NCI-H2081 treated with DMSO at 0.1 percent for 48 hours (cell line): ENCODE measurements around the gene ZSCAN4.
A peak's percentile ranks its signal among the peaks of the same experiment; 100 is the strongest.

Source experiments
- DNase-seq: peaks from one replicate; lab custom pipeline; 2025; lab: John Stamatoyannopoulos, UW

The ZSCAN4 gene, protein sequence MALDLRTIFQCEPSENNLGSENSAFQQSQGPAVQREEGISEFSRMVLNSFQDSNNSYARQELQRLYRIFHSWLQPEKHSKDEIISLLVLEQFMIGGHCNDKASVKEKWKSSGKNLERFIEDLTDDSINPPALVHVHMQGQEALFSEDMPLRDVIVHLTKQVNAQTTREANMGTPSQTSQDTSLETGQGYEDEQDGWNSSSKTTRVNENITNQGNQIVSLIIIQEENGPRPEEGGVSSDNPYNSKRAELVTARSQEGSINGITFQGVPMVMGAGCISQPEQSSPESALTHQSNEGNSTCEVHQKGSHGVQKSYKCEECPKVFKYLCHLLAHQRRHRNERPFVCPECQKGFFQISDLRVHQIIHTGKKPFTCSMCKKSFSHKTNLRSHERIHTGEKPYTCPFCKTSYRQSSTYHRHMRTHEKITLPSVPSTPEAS

DNA sequence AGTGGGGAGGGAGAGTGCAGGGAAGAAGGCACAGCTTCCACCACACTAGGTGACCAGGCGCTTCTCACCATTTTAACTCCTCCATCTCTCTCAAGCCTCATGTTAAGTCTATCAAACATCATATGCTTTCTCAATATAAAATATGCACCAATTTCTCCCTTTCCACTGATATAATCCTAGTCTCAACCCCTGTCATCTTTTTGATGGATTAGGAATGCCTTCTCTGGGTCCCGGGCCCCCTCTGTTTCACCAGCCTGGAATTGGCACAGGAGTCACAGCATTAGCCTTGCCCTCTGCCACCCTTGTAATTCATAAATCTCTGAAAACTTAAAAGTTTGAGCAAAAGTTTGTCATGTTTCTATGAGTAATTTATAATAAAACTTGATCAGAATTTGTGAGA, at the start of gene ZSCAN4:
Gene ZSCAN4 (plus strand): TSS at position 301 of the 400 bp plus-strand sequence. CDS start 7,211 bp downstream, outside the sequence.
- no peak for DNase-seq

DNA sequence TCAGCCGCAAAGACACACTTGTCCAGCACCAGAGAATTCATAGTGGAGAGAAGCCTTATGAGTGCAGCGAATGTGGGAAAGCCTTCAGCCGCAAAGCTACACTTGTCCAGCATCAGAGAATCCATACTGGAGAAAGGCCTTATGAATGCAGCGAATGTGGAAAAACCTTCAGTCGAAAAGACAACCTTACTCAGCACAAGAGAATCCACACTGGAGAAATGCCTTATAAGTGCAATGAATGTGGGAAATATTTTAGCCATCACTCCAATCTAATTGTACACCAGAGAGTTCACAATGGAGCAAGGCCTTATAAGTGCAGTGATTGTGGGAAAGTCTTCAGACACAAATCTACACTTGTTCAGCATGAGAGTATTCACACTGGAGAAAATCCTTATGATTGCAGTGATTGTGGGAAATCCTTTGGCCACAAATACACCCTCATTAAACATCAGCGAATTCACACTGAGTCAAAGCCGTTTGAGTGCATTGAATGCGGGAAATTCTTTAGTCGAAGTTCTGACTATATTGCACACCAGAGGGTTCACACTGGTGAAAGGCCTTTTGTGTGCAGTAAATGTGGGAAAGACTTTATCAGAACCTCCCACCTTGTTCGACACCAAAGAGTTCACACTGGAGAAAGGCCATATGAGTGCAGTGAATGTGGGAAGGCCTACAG, 47.9 kb upstream of the ZSCAN4 start:
- DNase-seq: no peak

DNA sequence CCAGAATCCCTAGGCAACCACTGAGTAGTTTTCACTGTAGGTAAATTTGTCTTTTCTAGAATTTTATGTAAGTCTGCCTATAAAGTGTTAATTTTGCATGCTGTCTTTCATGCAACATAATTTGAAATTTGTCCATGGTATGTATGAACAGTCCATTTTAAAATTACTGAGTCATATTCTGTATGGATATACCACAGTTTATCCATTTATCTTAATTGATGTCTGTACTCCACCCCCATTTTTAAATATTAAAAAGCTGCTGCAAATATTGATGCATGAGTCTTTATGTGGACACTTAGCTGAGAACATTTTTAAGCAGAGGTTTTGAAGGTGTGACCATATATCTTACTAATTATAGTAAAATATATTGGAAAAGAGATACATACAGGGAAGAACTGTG, 45.6 kb upstream of the ZSCAN4 start:
- DNase-seq: no peak

DNA sequence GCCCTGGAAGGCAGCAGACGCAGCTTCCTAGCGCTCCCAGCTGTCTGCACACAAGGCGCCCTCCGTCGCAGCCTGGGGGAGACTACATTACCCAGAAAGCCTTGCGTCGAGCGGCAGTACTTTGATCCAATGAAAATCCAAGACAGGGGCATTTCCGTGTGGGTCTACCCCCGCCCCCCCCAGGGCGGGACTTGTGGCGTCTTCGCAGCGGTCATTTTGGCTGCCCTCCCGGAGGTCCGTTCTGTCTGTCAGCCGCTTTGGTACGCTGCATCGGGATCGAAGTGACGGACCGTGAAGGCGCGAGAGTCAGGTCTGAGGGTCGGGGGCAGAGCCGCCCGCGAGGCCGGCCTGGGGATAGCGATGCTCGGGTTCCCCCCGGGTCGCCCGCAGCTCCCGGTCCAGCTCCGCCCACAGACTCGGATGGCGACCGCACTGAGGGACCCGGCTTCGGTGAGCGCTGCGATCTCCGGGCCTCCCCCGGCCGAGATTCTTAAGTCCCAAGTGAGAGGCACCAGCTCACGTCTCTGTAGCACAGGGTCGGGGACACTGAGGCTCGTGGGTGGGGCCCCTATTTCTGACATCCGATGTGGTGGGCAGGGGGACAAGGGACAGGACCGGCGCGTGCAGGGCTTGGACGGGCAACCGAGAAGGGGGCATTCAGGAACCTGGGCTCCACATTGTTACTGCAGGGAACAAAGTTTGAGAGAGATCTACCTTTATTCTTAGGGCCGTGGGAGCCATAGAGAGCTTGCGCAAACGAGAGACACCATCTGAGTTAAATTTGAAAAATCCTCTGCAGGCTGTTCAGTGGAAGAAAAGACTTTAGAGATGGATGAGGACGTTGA, 35.5 kb upstream of the ZSCAN4 start, which contains the start of gene ZNF211:
Gene ZNF211 (plus strand): TSS at position 182 of the 845 bp plus-strand sequence. CDS start 179 bp downstream, at position 361.
- DNase-seq: peak; percentile 23

GRCh38 chr19:57633832-57634131, 35.0 kb upstream of the ZSCAN4 start:
- DNase-seq: no peak

DNA sequence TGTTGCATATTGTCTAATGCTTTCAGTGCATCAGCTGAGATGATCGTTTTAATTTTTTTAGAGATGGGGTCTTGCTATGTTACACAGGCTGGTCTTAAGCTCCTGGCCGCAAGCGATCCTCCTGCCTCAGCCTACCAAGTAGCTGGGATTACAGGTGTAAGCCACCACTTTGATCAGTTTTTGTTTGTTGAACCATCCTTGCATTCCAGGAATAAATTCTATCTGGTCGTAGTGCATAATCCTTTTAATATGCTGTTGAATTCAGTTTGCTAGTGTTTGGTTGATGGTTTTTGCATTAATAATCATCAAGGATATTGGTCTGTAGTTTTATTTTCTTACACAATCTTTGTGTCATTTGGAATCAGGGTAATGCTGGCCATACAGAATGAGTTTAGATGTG, 31.4 kb upstream of the ZSCAN4 start:
- DNase-seq: no peak

- no peak for DNase-seq
Measured at GRCh38 chr19:57641715-57642234, 27.0 kb upstream of the ZSCAN4 start.

DNA sequence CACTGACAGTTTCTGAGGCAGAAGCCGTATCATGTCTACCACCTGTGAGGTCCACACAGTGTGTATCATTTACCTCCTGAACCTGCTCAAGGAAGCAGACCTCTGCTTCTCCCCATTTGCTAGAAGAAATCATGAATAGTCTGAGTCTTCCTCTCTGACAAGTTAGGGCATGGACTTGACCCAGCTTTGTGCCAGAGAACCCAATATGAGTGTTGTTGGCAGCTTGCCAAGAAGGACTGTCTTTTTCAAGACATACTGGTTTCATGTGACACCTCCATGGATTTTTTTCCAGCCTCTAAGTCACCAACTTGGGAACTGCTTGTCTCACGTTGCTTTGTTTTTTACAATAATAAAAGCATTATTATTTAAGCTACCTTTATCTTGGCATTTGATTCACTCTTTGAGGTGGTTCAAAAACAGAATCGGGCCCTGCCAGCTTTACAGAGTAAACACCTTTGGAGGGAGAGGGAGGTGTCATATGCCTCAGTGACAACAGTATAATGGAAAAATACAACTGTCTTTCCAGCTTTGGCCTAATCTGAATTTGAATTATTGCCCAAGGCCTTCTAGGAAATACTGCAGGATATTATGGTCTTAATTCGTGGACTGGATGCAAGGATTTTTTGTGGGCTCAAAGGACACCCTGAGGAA, 26.2 kb upstream of the ZSCAN4 start:
- no peak for DNase-seq

DNA sequence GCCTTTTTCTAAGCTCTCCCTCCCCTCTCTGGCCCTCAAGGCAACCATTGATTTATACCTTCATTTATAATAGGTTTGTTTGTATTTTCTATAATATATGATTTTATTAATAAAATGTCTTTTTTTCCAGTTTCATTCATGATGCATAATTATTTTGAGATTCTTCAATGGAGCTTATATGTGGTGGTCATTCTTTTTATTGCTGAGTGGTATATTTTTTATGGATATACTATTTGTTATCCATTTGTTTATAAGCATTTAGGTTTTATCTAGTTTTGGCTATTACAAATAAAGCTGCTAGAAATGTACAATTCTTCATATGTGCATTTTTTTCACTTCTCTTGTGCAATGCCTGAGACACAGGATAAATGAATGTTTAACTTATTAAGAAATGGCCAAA, 25.0 kb upstream of the ZSCAN4 start:
- no peak for DNase-seq

DNA sequence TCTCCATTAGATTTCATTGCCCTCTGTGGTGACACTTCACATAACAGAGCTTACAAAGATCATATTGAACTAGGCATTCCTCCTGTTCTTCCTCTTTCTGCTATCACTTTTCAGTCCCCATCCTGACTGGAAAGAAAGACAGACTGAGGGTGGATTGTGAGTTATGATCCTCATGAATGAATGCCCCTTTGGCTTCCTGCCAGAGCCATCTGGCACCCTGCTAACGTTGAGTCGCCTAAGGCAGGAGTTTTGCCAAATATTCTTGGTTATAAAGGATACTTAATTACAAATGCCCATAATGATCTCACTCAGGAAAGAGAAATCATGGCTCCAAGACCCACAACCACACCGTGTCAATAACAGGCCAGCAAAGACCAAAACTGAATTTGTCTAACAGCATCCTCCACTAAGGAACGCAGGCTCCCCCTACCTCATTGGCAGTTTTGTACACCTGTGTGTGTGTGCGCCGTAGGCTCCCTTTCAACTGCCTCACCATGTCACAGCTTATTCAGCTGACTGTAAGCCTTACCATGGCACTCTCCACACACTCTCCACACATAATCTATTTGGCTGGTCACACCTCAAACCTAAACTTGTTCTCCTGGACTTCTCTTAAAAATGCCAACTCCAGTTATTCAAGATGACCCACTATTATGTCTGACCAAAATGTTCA, 20.3 kb upstream of the ZSCAN4 start:
- DNase-seq: peak; percentile 64

- no peak for DNase-seq
Measured at GRCh38 chr19:57651654-57651996, 17.1 kb upstream of the ZSCAN4 start.

DNA sequence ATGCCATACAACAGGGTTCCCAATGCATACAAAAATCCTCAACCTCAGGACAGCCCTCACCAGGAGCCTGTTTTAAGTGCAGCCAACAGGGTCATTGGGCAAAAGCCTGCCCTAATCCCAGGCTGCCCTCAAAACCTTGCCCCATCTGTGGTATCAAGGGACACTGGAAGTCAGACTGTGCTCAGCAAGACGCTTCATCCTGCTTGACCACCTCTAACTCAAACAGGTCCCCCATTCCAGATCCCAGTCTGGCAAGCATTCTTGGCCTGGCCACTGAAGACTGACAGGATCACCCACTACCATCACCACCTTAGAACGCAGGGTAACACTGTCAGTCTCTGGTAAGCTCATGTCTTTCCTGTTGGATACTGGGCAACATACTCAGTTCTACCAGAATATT, 15.0 kb upstream of the ZSCAN4 start:
- no peak for DNase-seq

DNA sequence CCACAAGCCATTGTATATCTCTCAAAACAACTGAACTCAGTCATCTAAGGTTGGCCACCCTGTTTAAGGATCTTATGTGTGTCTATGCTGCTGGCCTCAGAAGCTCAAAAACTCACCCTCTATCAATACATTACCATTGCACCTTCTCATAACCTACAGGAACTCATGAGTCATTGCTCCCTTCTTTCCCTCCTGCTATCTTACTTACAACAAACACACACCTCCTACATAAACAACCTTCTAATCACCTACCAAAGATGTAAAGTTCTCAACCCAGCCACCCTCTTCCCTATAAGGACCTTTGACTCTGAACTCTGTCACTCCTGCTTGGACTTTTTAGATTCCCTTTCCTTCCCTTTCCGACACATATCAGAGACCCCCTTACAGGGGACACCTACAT, 13.3 kb upstream of the ZSCAN4 start:
- DNase-seq: no peak

GRCh38 chr19:57656346-57656745, 12.4 kb upstream of the ZSCAN4 start:
- DNase-seq: no peak

- DNase-seq: no peak
Measured at GRCh38 chr19:57664269-57665127, 4.2 kb upstream of the ZSCAN4 start.

DNA sequence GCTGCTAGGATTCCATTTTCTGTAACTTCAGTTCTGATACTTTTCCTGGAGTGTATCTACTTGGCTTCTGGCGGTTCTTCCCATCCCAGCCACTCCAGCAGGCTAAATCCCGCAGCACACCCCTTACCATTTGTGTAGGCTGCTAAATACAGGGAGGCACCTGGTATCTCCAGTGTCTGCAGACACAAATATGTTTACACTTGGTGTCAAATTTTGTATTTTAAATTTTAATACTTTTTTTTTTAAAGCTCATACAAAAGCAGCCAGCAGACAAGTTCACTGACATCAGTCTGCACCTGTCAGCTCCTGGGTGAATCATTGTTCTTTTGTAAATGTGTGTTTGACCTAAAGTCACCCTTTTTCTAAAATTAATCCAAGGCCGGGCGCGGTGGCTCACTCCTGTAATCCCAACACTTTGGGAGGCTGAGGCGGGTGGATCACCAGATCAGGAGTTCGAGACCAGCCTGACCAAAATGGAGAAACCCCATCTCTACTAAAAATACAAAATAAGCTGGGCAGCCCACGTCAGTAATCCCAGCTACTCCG, 3.4 kb upstream of the ZSCAN4 start:
- no peak for DNase-seq

DNA sequence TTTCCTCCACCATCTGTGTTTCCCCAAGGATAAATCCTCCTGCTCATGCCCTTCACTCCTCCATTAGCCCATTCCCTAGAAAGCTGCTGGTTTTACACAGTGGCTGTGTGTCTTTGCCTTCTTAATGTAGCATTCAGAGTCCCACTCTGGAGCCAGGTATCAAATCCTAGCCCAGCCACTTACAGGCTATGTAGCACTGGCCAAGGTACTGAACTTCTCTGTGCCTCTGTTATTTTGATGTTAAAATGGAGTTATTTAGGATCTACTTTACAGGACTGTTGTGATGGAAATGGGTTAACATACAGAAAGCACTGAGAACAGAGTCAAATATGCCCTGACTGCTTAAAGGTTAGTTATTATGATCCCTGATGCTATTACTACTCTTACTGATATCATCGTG, 1.5 kb upstream of the ZSCAN4 start:
- no peak for DNase-seq

GRCh38 chr19:57671124-57671895, 2.6 kb downstream of the ZSCAN4 start:
- no peak for DNase-seq

- DNase-seq: no peak
Measured at GRCh38 chr19:57672466-57672865, 3.7 kb downstream of the ZSCAN4 start.
